Measurements from ENCODE around the gene OR5K3.

The OR5K3 gene

GRCh38 chr3:98433764-98434163, 43.3 kb downstream of the OR5K3 start:
- no peak for DNase-seq (ENCODE audit: low read depth in 2 of 2)

DNA sequence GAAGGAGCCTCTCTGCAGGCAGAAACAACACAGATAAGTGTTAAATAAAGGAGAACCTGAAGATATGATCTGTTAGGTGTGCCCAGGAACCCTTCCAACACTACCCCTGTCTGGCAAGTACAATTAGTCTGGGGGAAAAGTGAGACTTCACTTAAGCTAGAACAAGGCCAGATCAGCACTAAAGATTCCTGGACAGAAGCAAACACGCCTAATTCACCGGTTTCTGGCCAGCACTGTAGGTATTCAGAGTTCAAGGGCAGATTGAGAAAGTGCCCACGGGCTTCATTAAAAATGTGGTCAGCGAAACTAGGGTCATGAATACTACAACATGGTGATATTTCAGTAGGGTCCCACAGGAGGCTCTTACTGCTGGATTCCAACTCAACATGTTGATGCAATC, 43.9 kb downstream of the OR5K3 start:
- no peak for DNase-seq (ENCODE audit: low read depth in 2 of 2)

DNA sequence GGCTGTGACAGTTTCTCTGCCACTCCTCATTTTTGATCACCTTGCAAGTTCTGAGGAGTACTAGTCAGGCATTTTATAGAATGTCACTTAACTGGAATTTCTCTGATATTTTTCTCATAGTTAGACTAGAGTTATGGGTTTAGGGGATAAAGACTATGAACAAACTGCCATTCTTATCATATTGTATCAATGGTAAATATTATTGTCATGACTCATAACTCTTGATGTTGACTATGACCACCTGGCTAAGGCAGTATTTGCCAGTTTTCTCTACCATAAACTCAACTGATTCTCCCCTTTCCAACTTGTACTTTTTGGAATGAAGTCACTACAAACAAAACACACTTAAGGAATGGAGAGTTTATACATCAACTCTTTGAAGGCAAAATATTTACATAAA, 49.8 kb downstream of the OR5K3 start:
- DNase-seq (ENCODE audit: low read depth in 2 of 2), result no peak
